Neural progenitor cell (in vitro differentiated cells): ENCODE results near the gene EML5. TPM values are rescaled to one million over a fixed set of nuclear protein-coding genes. Genes with fewer than 3 reads are reported as not detected.

Experiments
- DNase-seq: peaks from one replicate; pipeline ENCODE4 v3.0.0-alpha.2; 2016; ENCODE audit warnings: low spot score
- H2AFZ ChIP-seq: fragments of 200-600 bp; sonication (generic); replicated peaks from 2 replicates; pipeline ENCODE4 v1.6.1; 2016; ENCODE audit warnings: antibody characterized with exemption
- H3F3A ChIP-seq: fragments of 200-600 bp; sonication (generic); 2 replicates; pipeline ENCODE4 v1.6.1; 2016; ENCODE audit warnings: antibody characterized with exemption, low read depth
- H3K27ac ChIP-seq: fragments of 200-600 bp; sonication (generic); 2 replicates; pipeline ENCODE4 v1.5.1; 2016; ENCODE audit warnings: mild to moderate bottlenecking
- H3K27me3 ChIP-seq: fragments of 200-600 bp; sonication (generic); 2 replicates; pipeline ENCODE4 v1.6.1; 2016; ENCODE audit warnings: mild to moderate bottlenecking, moderate library complexity
- H3K36me3 ChIP-seq: fragments of 200-600 bp; sonication (generic); 2 replicates; pipeline ENCODE4 v1.5.1; 2016
- H3K4me1 ChIP-seq: fragments of 200-600 bp; sonication (generic); 2 replicates; pipeline ENCODE4 v1.6.1; 2016; ENCODE audit warnings: mixed run types
- H3K4me2 ChIP-seq: fragments of 200-600 bp; sonication (generic); 2 replicates; pipeline ENCODE4 v1.6.1; 2016
- H3K4me3 ChIP-seq: fragments of 200-600 bp; sonication (generic); 2 replicates; pipeline ENCODE4 v1.5.1; 2016
- H3K79me2 ChIP-seq: fragments of 200-600 bp; sonication (generic); 2 replicates; pipeline ENCODE4 v1.6.1; 2016; ENCODE audit warnings: low read depth
- H3K9ac ChIP-seq: fragments of 200-600 bp; sonication (generic); 2 replicates; pipeline ENCODE4 v1.6.1; 2016
- H3K9me3 ChIP-seq: fragments of 200-600 bp; sonication (generic); 2 replicates; pipeline ENCODE4 v1.5.1; 2016; ENCODE audit warnings: low read depth
- H4K20me1 ChIP-seq: fragments of 200-600 bp; sonication (generic); 2 replicates; pipeline ENCODE4 v1.6.1; 2016; ENCODE audit warnings: low read depth
- H3K27ac Mint-ChIP-seq: 3 replicates; pipeline ENCODE4 v1.8.0; 2021; ENCODE audit warnings: mixed read lengths
- H3K27me3 Mint-ChIP-seq: 2 replicates; pipeline ENCODE4 v1.8.0; 2022; ENCODE audit warnings: low read depth, mild to moderate bottlenecking, inconsistent platforms, moderate library complexity, mixed read lengths; ENCODE audit not compliant: insufficient read depth
- H3K36me3 Mint-ChIP-seq: 3 replicates; pipeline ENCODE4 v1.8.0; 2021; ENCODE audit warnings: mixed read lengths
- H3K4me1 Mint-ChIP-seq: 3 replicates; pipeline ENCODE4 v1.8.0; 2021; ENCODE audit warnings: mixed read lengths
- H3K4me3 Mint-ChIP-seq: 3 replicates; pipeline ENCODE4 v1.8.0; 2021; ENCODE audit warnings: mild to moderate bottlenecking, moderate library complexity, mixed read lengths
- H3K9me3 Mint-ChIP-seq: 3 replicates; pipeline ENCODE4 v1.8.0; 2020; ENCODE audit warnings: mixed read lengths
- CTCF ChIP-seq: fragments of 200-600 bp; sonication (generic); IDR thresholded peaks from 2 replicates; pipeline ENCODE4 v1.5.1; 2017; ENCODE audit warnings: antibody characterized with exemption, mild to moderate bottlenecking
- EZH2 ChIP-seq: fragments of 200-600 bp; sonication (generic); IDR thresholded peaks from 2 replicates; pipeline ENCODE4 v1.6.1; 2017; ENCODE audit warnings: antibody characterized with exemption, mild to moderate bottlenecking, moderate library complexity
- EZH2phosphoT487 ChIP-seq: fragments of 200-600 bp; sonication (generic); IDR thresholded peaks from 2 replicates; pipeline ENCODE4 v1.6.1; 2017; ENCODE audit warnings: antibody characterized with exemption
- total RNA-seq: library from RNA; depleted of rRNA; stranded (reverse); fragments of >200 nt; gene quantifications from 2 replicates; pipeline ENCODE4 v1.2.3, GENCODE V29; 2015; ENCODE audit warnings: low replicate concordance

EML5 gene
- total RNA-seq, 1 donor from 2014 or later: 0.71 TPM

DNA sequence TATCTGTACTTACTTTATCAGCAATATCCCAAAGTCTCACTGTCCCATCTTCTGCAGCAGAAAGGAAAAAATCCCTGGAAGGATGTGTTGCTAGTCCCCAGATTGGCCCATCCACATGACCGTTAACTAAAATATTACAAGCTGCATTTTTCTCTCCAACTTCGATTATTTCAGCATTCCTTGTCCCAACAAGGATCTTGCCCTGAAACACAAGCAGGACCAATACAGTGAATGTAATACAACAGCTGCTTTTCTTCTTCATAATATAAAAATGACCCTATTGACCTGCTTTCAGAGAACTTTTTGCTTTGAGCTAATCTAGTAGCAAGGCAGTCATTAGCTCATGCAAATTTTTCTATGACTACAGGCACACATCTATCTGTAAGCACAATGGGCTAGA is 171.7 kb downstream of the EML5 start:
- no peaks in the 10 kb centered on the region for H3K4me1 Mint-ChIP-seq
- Histone ChIP-seq H3K4me2 (no peak overlapping the region), H3K36me3 (no peaks in the 10 kb centered on the region), H3F3A (no peaks in the 10 kb centered on the region), H3K4me3 (no peak overlapping the region), H3K9ac (no peak overlapping the region), H3K4me1 (peaks cover 5% of the 10 kb centered on the region), H3K79me2 (no peaks in the 10 kb centered on the region), H3K27ac (no peak overlapping the region), H4K20me1 (no peaks in the 10 kb centered on the region), H3K27me3 (no peaks in the 10 kb centered on the region), H2AFZ (no peak overlapping the region), H3K9me3 (no peaks in the 10 kb centered on the region)
- peaks cover 6% of the 10 kb centered on the region for H3K36me3 Mint-ChIP-seq
- DNase-seq: no peak
- H3K27me3 Mint-ChIP-seq: no peaks in the 10 kb centered on the region
- H3K4me3 Mint-ChIP-seq: no peak overlapping the region
- H3K27ac Mint-ChIP-seq: no peak overlapping the region
- no peak for TF ChIP-seq EZH2
- no peak for TF ChIP-seq CTCF
- no peak for TF ChIP-seq EZH2phosphoT487
- no peaks in the 10 kb centered on the region for H3K9me3 Mint-ChIP-seq

- H3K36me3 Mint-ChIP-seq: peaks cover 7% of the 10 kb centered on the region
Measured at GRCh38 chr14:88618476-88618875, 174.3 kb downstream of the EML5 start.

DNA sequence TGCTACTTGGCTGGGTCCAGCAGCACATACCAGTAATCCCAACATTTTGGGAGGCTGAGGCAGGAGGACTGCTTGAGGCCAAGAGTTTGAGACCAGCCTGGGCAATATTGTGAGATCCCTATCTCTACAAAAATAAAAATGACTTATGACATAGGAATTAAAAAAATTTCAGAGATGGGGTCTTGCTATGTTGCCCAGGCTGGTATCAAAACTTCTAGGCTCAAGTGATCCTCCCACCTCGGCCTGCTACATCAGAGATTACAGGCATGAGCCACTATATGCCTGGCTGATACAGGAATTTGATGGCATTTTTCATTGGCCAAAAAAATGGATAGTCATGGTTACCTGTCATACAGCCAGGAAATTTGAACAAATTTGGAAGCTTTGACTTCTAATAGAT is 175.3 kb downstream of the EML5 start:
- H3K27ac ChIP-seq: no peak overlapping the region
- peaks cover 11% of the 10 kb centered on the region for H3K36me3 Mint-ChIP-seq
- peaks cover 8% of the 10 kb centered on the region for H3K36me3 ChIP-seq
- no peaks in the 10 kb centered on the region for H3K79me2 ChIP-seq
- no peak overlapping the region for H3K4me3 Mint-ChIP-seq
- TF ChIP-seq EZH2 (no peak), CTCF (no peak), EZH2phosphoT487 (no peak)
- H3K4me1 ChIP-seq: peaks cover 9% of the 10 kb centered on the region
- H3K4me3 ChIP-seq: no peak overlapping the region
- no peaks in the 10 kb centered on the region for H3K27me3 Mint-ChIP-seq
- no peaks in the 10 kb centered on the region for H3K27me3 ChIP-seq
- no peaks in the 10 kb centered on the region for H3F3A ChIP-seq
- no peaks in the 10 kb centered on the region for H3K4me1 Mint-ChIP-seq
- no peak overlapping the region for H3K9ac ChIP-seq
- no peak overlapping the region for H3K27ac Mint-ChIP-seq
- H2AFZ ChIP-seq: no peak overlapping the region
- no peaks in the 10 kb centered on the region for H4K20me1 ChIP-seq
- H3K9me3 ChIP-seq: no peaks in the 10 kb centered on the region
- DNase-seq: no peak
- H3K9me3 Mint-ChIP-seq: no peaks in the 10 kb centered on the region
- H3K4me2 ChIP-seq: no peak overlapping the region

More at GRCh38 chr14:88618476-88618875, 174.3 kb downstream of the EML5 start:
- DNase-seq: no peak
- Mint-ChIP-seq H3K4me3 (no peak overlapping the region), H3K9me3 (no peaks in the 10 kb centered on the region), H3K27me3 (no peaks in the 10 kb centered on the region), H3K4me1 (no peaks in the 10 kb centered on the region), H3K27ac (no peak overlapping the region)
- Histone ChIP-seq H3K27me3 (no peaks in the 10 kb centered on the region), H3K4me1 (peaks cover 9% of the 10 kb centered on the region), H4K20me1 (no peaks in the 10 kb centered on the region), H3K27ac (peak overlapping the region; percentile 8), H3F3A (no peaks in the 10 kb centered on the region), H3K9me3 (no peaks in the 10 kb centered on the region), H3K4me2 (no peak overlapping the region), H3K9ac (no peak overlapping the region), H3K4me3 (no peak overlapping the region), H3K79me2 (no peaks in the 10 kb centered on the region), H2AFZ (no peak overlapping the region), H3K36me3 (peaks cover 7% of the 10 kb centered on the region)
- TF ChIP-seq EZH2phosphoT487 (no peak), EZH2 (no peak), CTCF (no peak)
